HG03558 (cell line): Measurements from ENCODE around the gene TNF.
"Not testable (repeated sequence)": the region's sequence is repeated elsewhere in the genome, so short reads cannot be mapped to it uniquely, and the experiment has no call there.

ENCODE experiments used
- ATAC-seq: cut with Tn5 transposase; IDR thresholded peaks from one replicate; pipeline ENCODE4 v1.9.1; 2021; ENCODE audit warnings: moderate number of reproducible peaks; ENCODE audit not compliant: unreplicated experiment; ENCODE audit errors: extremely low read depth

Gene TNF

DNA sequence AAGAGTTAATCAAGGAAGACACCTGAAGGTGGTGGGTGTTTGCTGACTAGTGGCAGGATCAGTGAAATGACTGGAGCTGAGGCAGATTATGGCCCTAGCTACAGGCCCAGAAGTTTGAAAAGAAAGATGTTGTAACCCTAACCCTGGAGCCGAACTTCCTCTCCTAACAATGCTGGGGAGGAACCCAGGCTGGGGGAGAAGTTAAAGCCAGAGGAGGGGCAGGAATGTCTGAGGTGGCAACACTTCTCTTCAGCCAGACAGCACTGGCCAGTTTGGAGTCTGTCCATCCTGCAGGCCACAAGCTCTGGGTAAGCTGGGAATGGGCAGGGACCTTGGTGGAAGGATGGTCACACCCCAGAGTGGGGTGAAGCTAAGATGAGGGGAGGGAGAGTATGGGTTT, 10.6 kb downstream of the TNF start, which contains the start of gene LST1:
LST1 (plus strand) TSS at position 270 of the 400 bp plus-strand sequence. CDS start 1,023 bp downstream, outside the sequence.
- ATAC-seq: no peak

DNA sequence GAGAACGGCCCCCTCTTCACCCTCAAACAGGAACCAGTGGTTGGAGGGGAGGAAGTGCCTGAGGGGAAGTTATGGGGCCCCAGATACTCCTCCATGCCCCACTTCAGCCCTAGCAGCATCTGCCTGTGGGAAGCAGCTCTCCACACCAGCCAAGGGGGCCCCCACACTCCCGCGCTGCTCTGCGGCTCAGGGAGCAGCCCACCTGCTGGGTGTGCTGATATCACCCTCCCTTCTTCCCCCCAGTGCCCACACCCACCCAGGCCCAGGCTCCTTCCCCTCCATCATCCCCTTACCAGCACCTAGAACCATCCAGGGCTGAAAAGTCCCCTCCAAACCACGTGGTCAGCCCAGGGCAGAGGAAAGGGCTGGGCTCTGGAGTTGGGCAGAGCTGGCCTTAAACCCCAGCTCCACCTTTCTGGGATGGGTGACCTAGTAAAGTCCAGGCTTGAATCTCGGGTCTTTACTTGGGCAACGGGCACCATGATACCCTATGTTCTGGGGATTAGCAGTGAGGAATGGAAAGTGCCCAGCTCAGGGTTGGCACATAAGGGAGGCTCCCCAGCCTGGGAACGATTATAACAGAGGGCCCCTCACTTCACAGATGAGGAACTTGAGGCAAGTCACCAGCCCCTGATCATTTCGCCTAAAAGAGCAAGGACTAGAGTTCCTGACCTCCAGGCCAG, 11.4 kb downstream of the TNF start:
- ATAC-seq: no peak

DNA sequence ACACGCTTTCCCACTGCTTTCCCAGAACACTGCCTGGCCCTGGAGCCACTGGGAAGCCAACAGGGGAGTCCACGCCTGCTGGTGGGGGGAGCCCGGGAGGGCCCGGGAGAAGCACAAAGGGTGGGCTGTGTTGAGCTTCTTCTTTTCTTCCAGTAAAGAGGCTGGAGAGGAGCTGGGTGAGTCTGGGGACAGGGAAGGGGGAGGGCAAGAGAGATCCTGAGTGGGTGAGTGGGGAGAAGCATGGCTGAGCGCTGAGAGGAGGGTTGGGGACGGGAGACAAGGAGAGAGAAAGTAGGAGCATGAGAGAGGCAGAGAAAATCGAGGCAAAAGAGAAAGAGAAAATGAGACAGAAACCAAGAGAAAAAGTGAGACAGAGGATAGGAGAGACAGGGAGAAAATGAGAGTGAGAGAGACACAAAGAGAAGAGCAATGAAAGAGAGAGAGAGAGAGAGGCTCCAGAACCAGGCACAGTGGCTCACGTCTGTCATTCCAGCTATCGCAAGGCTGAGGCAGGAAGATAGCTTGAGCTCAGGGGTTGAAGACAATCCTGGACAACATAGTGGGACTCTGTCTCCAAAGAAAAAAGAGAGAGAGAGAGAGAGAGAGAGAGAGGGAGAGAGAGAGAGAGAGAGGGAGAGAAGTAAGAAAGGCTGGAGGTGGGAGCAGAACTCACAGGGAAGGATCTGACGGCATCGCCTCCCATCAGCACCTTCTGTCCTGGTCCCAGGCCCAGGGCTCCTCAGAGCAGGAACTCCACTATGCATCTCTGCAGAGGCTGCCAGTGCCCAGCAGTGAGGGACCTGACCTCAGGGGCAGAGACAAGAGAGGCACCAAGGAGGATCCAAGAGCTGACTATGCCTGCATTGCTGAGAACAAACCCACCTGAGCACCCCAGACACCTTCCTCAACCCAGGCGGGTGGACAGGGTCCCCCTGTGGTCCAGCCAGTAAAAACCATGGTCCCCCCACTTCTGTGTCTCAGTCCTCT, 12.7 kb downstream of the TNF start:
- ATAC-seq: no peak

DNA sequence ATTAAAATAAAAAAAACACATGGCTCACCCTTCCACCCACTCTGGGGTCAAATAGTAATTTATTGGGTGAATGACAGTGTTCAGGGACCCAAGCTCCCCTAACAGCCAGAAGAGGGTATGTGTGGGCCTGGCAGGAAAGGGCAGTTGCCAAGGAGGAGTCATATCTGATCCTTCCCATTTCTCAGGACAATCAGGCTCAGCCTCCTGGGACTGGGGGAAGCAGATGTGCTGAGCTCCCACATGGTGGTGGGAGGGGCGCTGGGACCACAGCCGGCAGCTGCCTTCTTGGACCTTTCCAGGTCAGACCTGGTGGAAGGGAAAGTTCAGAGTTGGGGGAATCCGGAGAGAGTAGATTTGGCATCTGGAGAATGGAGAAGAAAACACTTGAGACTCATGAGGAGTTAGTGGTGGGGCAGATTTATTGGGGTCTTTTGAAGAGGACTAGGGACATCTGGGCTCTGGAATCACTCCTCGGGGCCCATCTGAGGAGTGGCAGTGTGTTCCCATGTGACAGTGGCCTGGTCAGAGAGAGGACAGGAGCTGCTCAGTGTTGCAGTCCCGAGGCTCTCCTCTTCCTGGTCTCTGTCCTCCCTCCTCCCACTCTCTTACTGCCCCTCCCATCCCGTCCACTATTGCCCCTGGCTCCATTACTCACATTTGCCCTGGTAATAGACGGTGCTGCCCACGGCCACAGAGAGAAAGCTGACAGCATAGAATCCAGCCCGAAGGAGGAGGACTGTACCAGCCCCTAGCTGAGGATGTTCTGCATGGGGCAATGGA, 13.7 kb downstream of the TNF start:
- ATAC-seq: no peak

DNA sequence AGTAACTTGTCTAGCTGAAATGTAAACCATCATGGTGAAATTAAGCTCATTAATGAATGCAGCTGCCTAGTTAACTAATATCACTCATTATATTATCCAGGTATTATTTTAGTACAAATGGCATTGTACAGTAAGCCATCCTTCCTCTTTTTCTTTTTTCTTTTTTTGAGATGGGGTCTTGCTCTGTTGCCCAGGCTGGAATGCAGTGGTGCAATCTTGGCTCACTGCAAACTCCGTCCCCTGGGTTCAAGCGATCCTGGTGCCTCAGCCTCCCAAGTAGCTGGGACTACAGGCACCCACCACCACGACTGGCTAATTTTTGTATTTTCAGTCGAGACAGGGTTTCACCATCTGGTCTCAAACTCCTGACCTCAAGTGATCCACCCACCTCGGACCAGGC, 15.3 kb downstream of the TNF start:
- not testable (repeated sequence) for ATAC-seq

DNA sequence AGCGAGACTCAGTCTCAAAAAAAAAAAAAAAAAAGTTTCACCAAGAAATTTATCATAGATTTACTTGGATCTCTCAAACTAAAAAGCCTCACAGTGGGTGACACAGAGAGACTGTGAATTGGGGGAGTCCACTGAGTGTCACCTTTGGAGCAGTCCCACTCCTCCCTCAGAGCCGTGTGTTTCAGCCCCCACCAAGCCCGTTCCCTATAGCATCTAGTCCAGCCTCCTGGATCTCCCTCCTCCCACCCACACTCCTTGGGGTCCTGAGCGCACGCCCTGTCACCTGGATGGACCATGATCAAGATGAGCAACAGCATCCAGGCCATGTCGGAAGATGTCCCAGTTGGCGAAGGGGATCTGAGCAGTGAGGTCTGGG, 17.0 kb downstream of the TNF start:
- ATAC-seq: no peak

DNA sequence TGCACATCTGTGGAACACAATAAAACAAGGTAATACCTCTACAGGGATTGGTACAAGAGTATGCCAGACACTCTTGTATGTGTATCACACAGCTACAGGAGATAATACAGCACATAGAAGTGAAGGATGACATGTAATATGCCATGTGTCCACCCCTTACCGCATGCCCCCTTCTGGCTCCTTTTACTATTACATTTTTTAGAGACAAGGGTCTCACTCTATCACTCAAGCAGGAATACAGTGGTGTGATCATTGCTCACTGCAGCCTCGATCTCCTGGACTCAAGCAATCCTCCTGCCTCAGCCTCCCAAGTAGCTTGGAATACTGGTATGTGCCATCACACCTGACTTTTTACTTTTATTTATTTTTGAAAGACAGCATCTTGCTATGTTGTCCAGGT, 21.6 kb downstream of the TNF start:
- no peak for ATAC-seq

DNA sequence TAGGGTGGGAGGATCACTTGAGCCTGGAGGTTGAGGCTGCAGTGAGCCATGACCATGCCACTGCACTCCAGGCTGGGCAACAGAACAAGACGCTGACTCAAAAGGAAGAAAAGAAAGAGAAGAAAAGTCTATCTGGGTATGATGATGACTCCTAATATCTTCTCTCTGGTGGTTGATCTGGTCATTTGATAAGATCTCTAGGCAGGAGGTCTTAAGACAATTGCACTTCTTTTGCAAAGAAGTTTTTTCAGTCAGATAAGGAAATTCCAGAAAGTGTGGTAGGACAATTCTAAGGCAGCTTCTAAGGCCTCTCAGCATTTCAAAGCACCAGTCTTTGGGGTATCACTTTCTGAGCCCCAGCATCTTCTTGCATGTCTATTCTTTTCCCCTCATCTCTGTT, 32.0 kb downstream of the TNF start:
- no peak for ATAC-seq

DNA sequence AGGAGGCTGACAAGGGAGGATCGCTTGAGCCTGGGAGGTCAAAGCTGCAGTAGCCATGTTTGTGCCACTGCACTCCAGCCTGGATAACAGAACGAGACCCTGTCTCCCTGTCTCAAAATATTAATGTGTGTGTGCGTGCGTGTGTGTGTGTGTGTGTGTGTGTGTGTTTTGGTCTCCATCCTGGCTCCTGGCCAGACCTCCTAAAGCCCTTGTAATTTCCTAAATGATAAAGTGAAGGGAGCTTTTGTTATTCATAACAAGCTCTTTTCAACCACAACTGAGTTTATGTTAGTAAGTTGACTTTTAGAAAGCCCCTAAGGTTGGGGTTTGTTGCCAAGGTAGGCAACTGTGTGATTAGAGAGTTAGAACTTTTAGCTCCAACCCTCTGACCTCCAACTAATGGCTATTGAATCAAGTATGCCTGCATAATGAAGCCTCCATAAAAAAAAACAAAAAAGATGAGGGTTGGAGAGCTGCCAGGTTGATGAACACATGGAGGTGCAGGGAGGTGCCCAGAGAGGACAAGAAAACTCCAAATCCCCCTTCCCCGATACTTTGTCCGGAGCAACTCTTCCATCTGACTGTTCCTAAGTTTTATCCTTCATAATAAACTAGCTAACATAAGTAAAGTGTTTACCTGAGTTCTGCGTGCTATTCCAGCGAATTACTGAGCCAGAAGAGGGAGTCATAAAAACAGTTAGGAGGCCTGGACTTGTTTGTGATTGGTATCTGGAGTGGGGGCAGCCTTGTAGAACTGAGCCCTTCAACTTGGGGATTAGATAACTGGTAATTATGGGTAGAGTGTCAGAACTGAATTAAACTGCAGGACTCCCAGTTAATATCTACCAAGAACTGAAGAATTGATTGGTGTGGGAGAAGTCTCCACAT, 34.4 kb downstream of the TNF start:
- no peak for ATAC-seq

DNA sequence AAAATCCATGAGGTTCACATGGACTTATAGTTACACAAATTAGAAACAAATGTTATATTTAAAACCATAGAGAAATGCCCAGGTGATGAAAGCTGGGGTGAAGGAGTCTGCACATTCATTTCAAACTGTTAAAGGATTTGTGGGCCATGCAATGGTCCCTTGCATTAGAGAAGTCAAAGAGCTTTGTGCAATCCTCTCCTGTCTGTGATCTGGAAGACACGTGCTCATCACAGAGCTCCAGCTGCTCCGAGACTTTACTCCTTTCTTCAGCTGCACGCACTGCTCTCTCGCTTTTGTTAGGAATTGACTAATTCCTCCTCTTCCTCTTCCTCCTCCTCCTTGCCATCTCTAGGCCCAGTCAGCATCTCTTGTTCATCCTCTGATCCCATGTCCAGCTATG, 35.6 kb downstream of the TNF start:
- no peak for ATAC-seq

DNA sequence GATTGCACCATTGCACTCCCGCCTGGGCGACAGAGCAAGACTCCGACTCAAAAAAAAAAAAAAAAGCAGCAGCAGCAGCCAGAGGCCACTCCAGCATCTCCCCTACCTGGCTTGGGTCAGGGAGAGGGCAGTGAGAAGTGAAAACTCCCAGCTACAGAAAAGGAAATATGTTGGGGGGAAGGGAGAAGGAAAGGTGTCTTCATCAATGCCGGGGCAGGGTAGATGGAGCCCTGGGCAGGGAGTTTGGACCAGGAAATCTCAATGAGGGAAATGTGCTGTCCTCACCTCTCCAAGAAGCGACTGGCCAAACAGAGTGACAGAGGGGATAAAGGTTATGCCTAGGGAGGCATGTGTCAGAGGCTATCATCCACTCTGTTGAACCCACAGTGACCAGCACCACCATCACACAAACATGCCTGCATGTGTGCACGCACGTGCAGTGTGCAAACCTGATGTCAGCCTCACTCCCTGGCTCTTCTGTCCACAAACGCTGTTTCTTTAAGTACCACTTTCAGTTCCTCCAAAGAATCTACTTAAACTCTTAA, 38.8 kb downstream of the TNF start:
- ATAC-seq: no peak

DNA sequence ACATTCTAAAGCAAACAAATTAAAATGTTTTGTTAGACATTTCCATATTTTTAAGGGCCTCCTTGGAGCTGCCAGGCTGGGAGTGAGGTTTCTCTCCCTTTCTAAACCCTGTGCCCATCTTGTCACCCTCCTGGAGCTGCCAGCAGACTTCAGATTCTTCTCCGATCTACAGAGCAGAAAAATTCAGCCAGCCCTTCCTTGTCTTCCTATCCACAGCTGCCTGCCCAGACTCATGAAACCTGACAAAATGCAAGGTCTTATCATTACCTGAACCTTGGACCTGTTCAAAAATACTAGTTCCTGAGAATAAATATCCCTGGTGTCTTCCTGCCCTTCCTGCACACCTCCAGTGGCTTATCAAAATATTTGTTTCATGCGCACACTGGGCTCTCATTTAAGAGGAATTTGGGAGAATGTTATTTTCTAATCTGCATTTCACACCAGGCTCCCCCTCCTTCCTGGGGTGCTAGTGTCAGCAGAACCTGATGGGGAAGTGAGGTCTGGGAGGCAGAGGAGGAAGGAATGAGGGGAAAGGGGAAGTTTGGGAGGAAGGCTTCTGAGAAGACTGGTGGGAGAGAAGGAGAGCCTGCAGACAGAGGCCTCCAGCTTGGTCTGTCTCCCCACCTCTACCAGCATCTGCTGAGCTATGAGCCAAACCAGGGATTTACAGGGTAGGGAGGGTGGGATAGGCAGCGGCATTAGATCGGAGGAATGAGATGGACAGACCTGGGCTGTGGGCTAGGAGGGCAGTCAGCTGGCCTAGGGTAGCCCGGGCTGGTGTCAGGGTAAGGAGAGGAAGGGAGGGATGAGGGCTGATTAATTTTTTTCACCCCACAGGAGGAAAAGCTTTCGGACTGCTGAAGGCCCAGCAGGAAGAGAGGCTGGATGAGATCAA, 39.6 kb downstream of the TNF start, which contains the start of gene AIF1:
AIF1 (plus strand) TSS at position 551 of the 895 bp plus-strand sequence; CDS start at position 647, 96 bp downstream.
- ATAC-seq: no peak

DNA sequence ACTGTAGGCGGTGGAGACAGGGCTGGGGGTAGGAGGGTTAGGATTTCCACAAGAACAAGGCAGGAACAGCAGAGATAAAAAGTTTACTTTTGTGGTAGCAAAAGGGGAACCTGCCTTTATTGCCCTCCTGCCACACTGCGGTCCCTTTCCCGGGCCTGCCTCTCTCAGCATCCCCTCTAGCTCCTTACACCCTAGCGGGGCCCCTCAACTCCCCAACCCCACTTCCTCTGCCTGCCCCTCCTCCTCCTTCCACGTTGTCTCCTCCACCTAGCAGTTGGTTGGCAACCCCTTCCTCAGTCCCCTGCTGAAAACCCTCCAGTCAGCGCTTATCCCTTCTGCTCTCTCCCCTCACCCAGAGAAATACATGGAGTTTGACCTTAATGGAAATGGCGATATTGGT, 40.4 kb downstream of the TNF start:
- no peak for ATAC-seq

DNA sequence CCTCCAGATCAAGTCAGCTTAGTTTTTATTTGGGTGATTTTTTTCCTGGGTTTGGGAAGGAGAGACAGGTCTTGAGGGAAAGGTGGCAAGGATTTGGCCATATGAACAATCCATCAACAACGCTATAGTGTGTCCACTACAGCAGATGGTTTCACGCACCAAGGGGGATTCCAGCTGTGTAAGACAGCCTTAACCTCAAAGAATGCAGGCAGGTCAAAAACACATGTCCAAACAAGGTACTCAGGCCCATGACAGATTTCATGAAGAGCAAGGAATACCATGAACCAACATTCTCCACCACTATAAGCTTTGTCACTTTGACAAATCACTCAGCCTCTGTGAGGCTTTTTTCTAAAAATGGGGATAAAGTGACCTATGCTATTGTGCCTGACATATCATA, 41.6 kb downstream of the TNF start:
- no peak for ATAC-seq

DNA sequence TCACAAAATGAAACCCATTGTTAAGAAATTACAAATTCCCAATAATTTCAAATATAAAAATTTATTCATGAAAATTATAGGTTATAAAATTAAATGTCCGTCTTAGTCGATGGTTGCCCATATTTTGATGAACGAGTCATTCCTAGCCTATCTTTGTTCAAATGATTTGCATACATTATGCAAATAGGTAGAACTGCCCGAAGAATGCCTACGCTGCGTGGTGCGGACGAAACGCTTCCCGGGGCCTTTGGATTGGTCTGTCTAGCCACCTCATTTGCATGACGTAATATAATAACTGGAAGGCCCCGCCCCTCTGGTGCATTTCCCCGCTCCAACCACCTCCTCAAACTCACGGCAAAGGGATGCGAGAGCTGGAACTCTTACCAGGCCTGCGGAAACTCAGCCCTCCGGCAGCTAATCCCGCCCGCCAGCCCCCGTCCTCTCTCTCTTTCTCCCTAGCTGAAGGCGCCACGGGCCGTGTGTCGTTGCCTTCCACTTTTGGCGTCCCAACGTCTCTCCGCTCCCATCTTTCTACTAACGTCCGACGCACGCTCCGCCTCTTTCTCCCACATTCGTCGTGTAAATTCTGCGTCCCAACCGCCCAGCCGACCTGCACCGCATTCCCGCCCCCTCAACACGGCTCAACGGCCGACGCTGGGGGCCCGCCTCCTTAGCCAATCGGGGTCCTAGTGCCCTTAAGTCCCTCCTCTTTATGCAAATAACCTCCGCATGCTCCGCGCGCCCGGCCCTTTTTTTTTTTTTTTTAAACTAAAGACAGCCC, 44.6 kb downstream of the TNF start:
- ATAC-seq: peak; percentile 68

DNA sequence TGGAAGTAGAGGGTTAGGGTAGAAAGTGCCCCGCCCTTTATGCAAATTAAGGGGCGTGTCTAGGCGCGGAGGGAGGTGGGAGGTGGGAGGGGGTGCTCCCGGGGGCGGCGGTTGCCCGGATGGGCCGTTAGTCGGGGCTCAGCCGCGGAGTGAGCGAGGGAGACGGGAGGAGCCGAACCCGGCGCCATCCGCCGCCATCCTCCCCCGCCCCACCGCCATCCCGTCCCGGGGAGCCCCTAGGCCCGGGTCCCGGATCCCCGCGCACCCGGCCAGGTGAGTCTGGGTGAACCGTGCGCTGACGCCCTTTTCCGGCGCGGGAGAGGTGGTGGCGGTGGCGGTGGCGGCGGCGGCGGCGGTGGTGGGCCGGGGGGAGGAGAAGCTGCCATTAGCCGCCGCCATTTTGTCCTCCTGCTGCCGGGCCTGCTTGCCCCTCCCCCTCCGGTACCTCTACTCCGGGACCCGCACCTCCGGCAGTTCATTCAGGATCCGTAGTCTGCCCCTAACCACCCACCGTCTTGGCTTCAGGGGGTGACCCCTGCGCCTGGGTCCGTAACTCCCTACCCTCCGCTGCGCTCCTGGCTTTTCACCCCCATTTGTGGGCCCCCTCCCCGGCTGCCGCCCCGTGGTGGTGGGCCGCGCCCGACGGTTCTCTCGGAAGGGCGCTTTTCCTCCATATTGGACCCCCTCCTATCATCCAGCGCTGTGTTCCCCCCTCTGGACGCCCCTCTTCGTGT, 45.4 kb downstream of the TNF start, which contains the start of gene PRRC2A:
PRRC2A (plus strand) TSS at position 130 of the 734 bp plus-strand sequence. CDS start 2,075 bp downstream, outside the sequence.
- peak; percentile 19 for ATAC-seq
